ENCODE data around the gene RNF227. TPM values are rescaled to one million over a fixed set of nuclear protein-coding genes. Genes with fewer than 3 reads are reported as not detected.

RNF227 gene
- total RNA-seq, 1 donor from 2014 or later, result 0.79 TPM

DNA sequence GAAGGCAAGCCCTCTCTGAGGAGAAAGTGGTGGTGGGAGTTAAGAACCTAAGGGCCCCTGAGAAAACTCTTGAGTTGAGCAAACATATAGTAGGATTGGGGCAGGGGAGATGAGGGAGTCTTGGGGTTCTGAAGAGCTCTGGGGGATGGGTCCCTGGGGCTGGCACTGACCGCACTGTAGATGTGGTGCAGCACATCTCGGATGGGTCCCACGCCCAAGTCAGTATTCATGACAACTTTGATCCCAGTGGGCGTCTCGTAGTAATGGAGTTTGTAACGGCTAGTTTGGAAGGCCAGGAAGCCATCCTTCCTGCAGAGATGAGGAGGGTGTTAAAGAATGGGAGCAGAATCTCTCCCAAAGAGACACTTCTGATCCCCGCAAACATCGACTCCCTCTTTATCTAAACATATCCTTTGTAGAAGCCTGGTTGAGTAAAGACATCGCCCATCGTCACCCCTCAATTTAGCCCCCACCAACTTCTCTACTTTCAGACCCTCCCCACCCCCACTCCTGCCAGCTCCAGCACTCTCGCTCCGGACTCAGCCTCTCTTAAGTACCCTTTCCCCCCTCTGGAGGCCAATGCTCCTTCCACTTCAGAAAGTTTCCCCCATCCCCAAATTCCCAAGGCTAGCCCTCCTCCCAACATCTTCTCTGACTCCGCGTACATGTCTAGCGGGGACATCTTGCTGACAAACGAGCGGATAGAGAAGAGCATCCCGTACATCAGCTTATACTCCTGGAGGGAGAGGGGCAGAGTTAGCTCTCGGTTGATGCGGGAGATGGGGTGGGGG, 14.9 kb upstream of the RNF227 start:
- DNase-seq (ENCODE audit: low read depth in 2 of 2), result peak in 1 of 2 donors; percentile 12

DNA sequence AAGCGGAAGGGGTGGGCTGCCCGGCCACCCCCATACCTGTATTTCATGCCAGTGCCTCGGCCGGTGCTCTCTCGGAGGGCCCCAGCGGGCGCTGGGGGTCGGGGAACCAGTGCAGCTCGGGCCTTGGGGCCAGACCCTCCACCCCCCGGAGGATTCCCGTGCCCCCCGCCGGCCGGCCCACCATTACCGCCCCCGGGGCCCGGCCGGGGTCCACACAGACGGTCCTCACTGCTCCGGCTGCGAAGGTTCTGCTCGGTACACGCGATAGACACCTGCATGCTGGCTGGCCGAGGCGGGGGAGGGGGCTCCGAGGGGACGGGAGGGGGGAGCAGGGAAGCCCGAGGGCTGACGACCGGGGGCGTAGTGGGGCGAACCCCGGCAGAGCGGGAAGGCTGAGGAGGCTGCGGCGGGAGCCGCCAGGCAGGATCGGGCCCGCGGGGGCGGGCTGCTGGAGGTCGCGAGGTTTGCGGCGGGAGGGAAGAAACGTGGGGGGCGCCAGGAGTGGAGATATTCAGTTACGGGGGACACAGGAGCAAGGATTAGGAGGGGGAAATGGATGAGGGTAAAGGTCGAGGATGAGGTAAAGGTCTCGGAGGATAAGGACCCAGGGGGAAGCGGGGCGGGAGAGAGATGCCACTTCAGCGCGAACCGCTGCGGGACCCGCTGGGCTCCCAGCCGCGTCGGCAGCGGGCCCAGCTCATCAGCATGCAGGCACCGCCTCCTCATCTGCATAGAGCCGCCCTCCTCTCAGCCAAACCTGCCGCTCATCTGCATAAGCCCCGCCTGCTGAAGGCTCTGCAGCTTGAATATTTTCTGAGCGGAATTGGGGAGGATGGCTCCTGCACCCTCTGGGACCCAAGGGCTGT, 13.3 kb upstream of the RNF227 start, which contains the start of gene KCNAB3:
Gene KCNAB3, minus strand, starts transcription at position 699 of the 866 bp plus-strand sequence. Its CDS starts 421 bp downstream, at position 278.
- DNase-seq (ENCODE audit: low read depth in 2 of 2), result peak in 1 of 2 donors; percentile 41

DNA sequence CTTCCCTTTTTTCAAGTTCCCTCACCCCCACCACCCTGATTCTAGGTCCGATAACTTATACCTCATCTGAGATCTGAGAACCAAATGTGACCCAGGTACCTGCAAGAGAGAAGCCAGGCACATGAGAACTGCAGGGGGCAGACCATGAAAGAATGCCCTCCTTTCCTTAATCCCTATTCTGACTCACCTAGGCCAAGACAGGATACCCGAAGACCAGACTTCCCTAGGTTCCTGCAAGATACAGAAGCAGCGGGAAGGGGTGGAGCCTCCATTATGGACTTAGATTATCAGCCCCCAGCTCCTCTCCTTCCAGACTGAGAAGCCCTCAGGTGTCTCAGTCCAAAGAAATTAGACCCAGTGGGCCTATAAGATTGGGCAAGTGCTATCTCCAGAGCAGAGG, 11.5 kb upstream of the RNF227 start:
- no peak for DNase-seq (ENCODE audit: low read depth in 2 of 2)

DNA sequence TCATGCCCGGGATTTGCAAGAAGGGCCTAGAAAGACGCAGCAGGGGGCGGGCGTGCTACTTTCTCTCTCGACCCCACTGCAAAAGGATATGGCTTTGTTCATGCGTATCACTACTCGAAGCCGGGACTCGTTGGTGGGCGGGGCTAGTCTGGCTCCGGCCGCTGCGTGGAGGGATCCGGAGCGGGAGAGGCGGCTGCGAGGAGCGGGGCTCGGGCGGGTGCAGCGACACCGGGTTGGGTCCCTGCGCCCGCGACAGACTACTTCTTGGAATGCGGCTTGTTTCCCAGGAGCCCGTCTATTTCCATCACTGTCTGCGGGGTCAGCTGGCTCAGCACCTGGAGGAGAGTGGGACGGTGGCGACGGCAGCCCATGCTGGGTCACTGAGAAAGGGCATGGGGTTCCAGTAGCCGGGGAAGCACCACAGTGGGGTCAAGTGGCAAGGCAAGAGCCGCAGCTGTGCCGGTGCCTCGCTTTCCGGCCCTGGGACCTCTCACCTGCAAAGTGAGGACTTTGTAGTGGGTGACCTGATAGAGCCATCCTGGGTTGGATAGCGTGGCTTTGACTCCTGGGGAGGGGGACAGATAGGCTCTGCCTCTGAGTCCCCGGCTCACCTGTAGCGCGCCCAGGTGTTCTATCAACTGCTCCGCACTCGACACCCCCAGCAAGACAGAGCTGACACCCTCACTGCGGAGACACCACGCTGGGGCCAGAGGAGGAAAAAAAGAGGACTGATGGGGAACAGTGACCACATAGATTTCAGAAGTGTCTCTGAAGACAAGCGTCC, 6.9 kb upstream of the RNF227 start:
- peak; percentile 84 to 89 for DNase-seq (ENCODE audit: low read depth in 2 of 2)

DNA sequence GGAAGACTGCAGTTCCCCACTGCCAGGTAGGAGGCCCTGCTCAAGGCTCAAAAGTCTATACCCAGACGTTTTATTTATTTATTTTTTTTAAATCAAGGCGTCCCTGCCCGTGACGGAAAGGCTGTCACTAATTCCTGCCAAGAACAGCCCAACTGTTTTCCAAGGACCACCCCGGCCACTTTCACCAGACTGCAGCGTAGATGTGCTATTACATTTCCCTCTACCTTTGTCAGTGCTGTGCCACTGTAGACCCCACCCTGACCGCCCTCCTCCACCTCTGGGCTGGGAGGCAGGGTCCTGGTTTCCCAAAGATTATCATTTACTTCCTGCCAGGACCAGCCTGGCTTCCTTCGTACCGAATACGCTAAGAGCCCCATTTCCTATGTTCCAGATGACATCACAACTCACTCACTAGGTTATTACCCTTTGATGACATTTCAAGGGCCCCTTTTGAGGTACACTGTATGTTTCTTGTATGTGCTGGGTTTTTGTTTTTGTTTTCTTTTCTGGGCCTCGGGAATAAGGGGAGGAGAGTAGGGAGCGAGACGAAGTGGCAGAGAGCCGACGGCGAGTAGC, 6.3 kb upstream of the RNF227 start:
- no peak for DNase-seq (ENCODE audit: low read depth in 2 of 2)

DNA sequence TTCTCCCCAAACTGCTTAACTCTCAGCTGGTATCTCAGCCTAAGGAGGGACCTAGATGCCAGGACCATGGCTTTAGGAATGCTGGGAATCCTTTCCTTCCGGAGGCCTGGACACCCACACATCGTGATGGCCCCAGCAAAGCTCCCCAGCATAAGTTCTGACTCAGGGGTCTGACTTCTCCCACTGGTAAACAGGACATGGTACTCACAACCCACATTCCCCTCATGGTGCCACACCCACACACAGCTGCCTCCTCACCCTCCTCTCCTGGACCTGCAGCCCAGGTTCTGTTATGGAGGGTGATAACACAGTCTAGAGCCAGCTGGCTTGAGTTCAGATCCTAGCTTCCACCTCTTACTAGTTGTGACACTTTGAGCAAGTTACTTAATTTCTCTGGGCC, 719 bp upstream of the RNF227 start:
- DNase-seq (ENCODE audit: low read depth in 2 of 2), result peak in 1 of 2 donors; percentile 56

DNA sequence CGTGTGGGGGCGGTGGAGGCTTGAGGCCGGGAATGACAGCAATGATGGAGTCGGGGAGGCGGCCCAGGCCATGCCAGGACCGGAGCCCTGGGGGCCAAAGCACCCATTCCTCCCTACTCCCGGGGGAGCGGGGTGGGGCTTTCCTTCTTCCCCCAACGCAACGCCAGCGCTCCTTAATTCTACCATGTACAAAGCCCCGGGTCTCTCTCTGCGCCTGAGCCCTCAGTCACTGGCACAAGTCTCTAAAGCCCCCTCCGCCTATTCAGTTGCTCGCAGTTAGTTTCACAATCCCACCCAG, 245 bp upstream of the RNF227 start:
- no peak for DNase-seq (ENCODE audit: low read depth in 2 of 2)

DNA sequence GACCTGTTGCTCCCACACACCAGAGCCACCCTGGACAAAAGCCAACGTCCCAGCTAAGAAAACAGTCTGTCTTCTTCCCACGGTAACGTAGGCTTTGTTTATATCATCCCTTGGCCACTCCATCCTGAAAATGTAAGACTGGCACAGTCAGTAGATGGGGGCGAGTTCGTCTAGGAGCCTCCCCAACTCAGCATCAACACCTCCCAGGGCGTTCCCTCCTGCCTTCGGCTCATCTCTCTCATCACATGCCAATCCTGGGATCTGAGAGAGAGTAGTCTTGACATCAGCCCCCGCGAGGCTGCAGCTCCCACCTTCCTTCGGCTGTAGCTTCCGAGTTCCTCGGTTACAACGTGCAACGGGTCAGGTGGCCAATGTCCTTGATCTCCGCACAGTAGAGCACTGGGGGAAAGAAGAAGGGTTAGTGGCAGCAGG, 894 bp downstream of the RNF227 start:
- peak in 1 of 2 donors; percentile 48 for DNase-seq (ENCODE audit: low read depth in 2 of 2)

DNA sequence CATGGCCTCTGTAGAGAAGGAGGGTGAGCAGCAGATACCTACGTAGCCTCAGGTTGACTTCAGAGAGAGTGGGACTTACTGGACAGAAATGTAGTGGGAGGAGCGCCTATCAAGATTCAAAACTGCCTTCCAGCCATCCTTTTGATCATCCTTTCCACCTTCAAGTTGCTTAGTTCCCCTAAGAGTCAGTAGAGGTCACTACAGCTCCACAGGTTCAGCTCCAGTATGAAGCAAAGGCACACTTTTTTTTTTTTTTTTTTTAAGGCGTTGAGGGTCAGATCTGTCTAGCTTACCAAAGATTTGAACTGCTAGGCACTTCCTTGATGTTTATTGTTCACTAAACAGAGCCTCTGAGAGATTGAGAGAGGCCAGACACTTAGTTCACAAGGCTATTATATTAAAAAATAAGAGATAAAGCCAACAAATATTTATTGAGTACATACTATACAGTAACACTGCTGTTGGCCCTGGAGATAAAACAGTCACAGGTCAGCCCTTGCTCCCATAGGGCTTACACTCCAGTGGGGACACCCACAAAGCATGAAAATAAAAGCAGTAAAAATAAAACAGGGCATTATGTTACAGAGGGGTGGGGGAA, 3.1 kb downstream of the RNF227 start:
- peak; percentile 80 to 82 for DNase-seq (ENCODE audit: low read depth in 2 of 2)

DNA sequence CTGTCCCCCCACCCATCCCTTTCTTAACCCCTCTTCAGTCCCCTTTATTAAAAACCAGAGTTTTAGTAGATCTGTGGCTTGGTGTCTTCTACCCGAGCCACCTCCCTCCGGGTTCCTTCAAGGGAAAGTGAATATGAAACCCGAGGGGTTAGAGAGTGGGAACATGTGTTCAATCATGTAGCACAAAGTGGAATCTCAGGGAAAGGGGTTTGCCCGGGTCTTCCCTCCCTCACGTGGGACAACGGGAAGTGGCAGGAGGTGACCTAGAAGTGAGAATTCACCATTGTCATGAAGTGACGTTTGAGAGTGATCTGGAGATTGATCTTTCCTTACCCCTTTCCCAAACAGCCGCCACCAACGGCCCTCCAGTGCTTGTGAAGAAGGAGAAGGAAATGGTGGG, 5.0 kb downstream of the RNF227 start:
- DNase-seq (ENCODE audit: low read depth in 2 of 2), result no peak

DNA sequence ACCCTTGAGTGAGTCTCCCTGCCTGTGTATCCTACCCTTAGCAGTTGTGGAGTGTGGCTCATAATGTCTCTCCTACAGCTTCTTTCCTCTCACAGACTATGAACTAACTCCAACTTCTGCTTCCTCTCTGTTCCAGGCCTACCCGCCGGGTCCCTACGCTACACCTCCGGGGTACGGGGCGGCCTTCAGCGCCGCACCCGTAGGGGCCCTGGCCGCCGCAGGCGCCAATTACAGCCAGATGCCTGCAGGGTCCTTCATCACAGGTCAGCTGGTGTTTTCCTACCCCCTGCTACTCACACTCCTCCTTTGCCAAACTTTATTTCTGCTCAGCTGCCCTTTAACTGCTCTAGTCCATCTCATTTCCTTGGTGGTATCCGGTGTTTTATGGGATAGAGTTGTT, 5.4 kb downstream of the RNF227 start:
- no peak for DNase-seq (ENCODE audit: low read depth in 2 of 2)

DNA sequence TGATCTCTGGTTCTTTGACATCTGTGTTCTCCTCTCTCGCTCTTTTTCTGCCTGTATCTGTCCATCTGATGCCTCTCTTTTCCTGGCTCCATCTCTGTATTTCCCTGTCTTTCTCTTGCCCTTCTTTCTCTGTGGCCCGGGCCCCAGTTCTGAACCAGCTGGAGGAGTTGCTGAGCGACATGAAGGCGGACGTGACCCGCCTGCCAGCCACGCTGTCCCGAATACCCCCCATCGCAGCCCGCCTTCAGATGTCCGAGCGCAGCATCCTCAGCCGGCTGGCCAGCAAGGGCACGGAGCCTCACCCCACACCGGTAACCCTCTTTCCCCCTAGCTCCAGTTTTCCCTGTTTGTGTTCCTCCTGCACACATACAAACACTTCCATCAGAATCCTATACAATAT, 5.8 kb downstream of the RNF227 start:
- DNase-seq (ENCODE audit: low read depth in 2 of 2), result no peak

DNA sequence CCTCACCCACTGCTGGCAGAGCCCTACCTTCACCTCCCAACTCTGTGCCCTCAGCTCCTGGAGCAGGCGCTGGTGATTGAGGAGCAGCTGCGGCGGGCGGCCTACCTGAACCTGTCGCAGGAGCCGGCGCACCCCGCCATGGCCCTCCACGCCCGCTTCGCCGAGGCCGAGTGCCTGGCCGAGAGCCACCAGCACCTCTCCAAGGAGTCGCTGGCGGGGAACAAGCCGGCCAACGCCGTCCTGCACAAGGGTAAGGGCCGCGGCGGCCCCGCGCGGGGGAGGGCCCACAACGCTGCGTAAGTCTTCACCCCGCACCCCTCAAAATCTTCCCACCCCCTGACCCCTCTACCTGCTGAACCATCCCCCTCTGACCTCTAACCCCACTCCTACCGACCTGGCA, 7.0 kb downstream of the RNF227 start:
- no peak for DNase-seq (ENCODE audit: low read depth in 2 of 2)

DNA sequence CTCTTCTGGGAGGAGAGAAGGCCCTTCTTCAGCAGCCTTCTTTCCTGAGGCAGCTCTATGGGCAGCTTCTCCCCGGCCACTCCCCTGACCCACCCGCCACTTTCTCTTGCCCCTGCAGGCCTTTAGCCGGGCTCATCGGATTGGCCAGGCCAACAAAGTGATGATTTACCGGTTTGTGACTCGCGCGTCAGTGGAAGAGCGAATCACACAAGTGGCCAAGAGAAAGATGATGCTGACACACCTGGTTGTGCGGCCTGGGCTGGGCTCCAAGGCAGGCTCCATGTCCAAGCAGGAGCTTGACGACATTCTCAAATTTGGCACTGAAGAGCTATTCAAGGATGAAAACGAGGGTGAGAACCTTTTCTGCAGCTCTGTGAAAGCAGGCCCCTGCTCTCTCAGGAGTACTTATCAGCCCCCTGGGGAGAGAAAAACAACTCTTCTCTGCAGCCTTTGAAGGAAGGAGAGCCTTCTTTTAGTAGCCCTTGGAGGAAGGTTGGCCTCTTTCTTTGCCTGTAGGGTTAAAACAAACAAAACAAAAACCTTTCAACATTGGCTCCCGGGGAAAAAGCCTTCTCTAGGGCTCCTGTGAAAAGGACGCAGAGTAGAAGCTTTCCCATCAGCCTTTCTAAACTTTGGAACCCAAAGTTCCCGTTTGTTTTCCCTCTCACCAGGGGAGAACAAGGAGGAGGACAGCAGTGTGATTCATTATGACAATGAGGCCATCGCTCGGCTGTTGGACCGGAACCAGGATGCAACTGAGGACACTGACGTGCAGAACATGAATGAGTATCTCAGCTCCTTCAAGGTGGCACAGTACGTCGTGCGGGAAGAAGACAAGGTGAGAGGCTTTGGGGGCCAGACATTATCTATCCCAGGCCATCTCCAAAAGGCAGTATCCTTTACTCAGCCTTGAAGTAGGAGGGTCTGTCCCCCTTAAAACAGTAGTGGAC, 12.7 kb downstream of the RNF227 start:
- DNase-seq (ENCODE audit: low read depth in 2 of 2), result no peak

DNA sequence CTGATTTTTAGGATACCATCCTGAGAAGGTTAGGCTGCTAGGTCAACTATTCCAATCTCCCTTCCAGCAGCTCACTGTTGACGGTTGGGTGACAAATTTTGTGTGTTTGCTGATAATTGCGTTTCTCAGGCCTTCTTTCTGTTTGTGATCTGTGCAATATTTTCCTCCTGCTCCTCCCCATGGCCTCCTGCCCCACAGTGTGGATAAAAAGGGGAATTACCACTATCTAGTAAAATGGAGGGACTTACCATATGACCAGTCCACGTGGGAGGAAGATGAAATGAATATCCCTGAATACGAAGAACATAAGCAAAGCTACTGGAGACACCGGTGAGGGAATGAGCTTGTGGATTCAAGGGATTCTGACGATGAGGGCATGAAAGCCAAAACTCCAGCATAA, 18.3 kb downstream of the RNF227 start:
- peak; percentile 73 to 86 for DNase-seq (ENCODE audit: low read depth in 2 of 2)

DNA sequence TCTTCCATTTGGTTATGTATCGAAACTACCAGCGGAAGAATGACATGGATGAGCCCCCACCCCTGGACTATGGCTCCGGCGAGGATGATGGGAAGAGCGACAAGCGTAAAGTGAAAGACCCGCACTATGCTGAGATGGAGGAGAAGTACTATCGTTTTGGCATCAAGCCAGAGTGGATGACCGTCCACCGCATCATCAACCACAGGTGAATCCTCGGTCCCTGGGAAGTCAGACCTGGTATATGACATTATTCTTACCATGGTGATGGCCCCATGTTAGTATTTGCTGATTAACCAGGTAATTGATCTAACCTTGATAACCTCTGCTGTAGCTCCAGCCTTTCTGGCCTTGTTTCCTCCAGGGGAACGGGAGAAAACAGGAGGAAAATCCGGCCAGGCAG, 19.0 kb downstream of the RNF227 start:
- DNase-seq (ENCODE audit: low read depth in 2 of 2), result no peak

DNA sequence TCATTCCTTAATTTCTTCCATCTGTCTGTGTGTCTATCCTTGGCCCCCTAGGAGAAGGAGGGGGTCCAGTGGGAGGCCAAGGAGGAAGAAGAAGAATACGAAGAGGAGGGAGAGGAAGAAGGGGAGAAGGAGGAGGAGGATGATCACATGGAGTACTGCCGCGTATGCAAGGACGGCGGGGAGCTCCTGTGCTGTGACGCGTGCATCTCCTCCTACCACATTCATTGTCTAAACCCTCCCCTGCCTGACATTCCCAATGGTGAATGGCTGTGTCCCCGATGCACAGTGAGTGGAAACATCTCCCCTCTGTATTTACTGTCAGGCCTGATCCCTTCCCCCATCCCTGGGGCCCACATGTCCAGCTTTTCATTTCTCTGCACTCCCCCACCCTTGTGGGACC, 21.2 kb downstream of the RNF227 start:
- DNase-seq (ENCODE audit: low read depth in 2 of 2), result no peak

DNA sequence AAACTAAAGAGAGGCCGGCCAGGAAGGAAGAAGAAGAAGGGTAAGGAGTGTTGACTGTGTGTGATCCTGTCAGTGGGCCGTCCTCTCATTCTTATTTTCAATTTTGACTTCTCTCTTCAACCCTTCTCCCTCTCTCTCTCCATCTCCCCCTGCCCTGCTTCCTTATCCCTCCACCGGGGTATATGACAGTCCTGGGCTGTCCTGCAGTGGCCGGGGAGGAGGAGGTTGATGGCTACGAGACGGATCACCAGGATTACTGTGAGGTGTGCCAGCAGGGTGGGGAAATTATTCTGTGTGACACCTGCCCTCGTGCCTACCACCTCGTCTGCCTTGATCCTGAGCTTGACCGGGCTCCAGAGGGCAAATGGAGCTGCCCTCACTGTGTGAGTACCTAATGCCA, 21.9 kb downstream of the RNF227 start:
- no peak for DNase-seq (ENCODE audit: low read depth in 2 of 2)

DNA sequence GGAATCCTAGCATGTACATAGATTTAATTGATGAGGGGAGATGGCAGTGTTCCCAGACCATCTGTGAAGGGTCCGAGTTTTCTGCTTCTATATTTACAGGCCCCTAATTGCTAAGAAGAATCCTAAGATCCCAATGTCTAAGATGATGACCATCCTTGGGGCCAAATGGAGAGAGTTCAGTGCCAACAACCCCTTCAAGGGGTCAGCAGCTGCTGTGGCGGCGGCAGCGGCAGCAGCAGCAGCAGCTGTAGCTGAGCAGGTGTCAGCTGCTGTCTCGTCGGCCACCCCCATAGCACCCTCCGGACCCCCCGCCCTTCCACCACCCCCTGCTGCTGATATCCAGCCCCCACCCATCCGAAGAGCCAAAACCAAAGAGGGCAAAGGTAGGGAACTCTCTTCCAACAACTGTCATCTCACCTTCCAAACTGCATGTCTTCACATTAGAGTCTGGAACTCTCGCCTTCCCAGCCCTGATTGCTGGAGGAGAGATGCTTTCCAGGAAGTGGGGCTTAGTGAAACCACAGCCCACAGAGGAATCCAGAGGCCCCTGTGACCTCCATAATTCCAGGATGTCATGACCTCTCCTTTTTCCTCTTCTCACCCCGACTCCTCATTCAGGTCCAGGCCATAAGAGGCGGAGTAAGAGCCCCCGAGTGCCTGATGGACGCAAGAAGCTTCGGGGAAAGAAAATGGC, 22.8 kb downstream of the RNF227 start:
- DNase-seq (ENCODE audit: low read depth in 2 of 2), result no peak

Measured in lung microvascular endothelial cell (primary cell).